Measurements from ENCODE around the gene NDUFS8.

NDUFS8 gene

GRCh38 chr11:68016904-68017817 is 13.3 kb upstream of the NDUFS8 start:
- no peak for DNase-seq

DNA sequence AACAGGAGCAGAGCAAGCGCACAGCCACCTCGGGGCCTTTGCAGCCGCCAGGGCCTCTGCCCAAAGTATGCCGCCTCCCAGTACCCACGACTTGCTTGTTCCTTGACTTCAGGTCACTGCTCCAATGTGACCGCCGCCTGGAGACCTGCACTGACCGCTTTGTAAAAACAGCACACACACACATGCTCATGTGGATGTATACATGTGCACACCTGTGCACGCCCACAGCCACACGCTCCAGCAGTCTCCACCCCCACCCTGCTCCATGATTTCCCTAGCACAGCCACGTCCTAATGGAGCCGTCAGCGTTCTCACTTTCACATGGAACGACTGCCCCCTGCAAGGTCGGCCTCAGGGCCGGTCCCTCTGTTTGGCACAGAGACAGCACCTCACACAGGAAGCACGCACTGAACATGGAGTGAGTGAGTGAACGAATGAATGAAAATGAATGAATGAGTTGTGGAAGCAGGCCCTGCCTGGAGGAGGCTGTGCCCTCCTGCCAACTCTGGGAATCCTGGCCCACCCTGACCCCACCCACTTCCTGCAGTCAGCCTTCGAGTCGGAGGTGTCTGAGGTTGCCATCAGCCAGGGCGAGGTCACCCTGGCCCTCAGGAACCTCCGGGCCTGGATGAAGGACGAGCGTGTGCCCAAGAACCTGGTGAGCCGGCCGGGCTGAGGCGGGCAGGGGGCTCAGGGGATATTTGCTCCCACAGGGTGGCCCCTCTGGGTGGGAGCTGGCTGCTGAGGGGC is 12.3 kb upstream of the NDUFS8 start:
- no peak for DNase-seq

DNA sequence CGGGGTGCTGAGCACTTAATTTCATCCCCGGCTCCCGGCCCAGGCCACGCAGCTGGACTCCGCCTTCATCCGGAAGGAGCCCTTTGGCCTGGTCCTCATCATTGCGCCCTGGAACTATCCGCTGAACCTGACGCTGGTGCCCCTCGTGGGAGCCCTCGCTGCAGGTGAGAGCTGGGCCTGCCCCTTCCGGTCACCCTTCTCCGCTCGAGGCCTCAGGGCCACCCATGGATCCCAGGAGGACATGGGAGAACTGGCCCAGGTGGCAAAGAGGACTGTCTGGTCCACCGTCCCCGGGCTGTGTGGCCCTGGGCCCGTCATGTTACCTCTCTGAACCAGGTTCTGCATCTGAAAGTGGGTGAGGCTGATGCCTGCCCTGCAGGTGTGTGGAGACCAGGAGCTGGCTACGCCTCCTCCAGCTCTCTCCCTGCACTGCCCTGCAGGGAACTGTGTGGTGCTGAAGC is 11.7 kb upstream of the NDUFS8 start:
- DNase-seq, result no peak

GRCh38 chr11:68019486-68019885 is 11.0 kb upstream of the NDUFS8 start:
- DNase-seq, result no peak

GRCh38 chr11:68020575-68020974 is 9.9 kb upstream of the NDUFS8 start:
- DNase-seq, result no peak

DNA sequence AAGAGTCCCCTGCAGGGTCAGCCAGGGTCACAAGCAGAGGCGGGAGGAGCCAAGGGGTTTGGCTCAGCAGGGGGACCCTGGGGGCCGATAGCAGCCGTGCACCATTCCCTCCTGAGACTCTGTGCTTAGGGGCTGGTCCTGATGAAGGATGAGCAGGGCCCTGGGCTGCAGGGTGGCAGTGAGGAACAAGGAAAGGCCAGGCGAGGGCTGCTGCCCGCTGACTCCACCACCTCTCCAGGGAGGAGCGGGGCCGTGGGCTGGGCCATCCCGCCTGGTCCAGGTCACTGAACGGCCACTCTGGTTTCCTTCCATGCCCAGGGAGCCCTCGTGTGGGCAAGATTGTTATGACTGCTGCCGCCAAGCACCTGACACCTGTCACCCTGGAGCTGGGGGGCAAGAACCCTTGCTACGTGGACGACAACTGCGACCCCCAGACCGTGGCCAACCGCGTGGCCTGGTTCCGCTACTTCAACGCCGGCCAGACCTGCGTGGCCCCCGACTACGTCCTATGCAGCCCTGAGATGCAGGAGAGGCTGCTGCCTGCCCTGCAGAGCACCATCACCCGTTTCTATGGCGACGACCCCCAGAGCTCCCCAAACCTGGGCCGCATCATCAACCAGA is 9.2 kb upstream of the NDUFS8 start:
- DNase-seq, result no peak

GRCh38 chr11:68022531-68022930 is 8.0 kb upstream of the NDUFS8 start:
- DNase-seq, result no peak

DNA sequence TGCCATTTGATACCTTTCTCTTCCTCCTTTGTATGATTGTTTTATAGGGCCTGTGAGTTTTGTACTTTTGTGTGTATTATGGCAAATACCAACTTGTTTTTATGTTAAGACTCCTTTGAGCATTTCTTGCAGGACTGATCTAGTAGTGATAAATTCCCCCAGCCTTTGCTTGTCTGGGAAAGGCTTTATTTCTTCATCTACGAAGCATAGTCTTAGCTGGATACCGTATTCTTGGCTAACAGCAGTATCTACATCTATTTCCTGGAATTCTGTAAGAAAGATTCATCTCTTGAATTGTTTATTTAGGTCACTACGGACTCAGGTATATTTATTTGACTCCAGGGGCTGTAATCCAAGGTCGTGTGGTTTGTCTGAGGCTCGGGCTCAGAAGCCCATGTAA is 6.0 kb upstream of the NDUFS8 start:
- DNase-seq, result no peak

DNA sequence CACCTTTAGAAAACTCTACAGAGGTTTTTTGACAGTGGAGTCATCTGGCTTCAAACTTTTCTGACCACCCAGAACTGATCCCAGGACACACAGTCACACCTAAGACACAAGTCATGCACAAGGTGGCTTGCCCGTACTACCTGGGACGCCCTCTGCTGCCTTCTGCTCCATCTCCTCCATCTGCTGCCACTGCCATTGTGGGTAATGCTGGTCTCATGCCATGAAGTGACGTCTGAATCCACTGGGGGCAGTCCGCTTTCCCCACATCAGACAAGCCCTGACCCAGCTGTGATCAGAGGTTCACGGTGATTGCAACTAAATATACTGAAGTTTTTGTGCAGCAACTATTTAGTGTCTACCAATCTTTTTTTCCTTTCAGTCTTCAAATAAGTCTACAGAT is 5.4 kb upstream of the NDUFS8 start:
- no peak for DNase-seq

DNA sequence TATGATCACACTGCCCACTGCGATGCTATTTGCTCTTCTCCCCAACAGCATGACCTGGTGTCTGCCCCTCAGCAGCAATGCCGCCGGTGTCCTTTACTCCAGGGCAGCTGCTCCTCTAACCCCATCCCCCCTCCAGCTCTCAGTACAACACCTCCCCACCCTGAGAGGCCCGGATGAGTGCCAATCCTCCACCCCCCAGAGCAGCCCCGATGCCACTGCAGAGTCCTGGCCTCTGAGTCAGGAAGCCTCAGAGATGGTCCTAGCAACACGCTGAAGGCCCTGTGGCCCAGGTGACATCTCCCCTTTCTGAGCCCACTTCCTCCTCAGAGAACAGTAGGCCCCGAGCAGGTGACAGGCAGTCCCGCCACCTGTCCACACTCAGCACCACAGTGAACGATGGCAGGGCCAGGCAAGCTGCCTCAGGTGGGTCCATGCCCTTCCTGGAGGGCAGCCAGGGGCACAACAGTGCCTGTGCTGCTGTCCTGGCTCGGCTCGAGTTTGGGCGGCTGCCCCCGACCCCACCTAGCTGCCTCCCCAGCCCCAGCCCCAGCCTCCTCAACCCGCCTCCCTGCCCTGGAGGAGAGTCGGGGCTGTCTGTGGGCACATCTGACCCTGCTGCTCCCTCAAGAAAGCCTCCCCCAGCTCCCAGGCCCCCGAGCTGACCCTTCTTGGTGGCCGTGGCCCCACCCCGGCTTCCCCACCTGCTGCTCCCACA is 3.9 kb upstream of the NDUFS8 start:
- DNase-seq, result no peak

DNA sequence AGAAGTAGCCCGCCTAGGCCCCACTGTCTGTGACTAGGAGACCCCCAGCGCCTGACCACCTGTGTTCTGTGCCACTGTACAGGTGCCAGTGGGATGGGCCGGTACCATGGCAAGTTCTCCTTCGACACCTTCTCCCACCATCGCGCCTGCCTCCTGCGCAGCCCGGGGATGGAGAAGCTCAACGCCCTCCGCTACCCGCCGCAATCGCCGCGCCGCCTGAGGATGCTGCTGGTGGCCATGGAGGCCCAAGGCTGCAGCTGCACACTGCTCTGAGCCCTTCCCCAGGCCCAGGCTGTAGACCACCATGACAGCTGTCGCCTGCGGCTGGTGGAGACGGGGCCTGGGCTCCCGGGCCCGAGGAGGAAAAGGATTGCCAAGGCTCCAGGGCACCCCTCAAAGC is 2.8 kb upstream of the NDUFS8 start:
- no peak for DNase-seq

- peak; percentile 42 for DNase-seq
Observed at GRCh38 chr11:68028802-68029545, 1.5 kb upstream of the NDUFS8 start.

- DNase-seq, result no peak
Observed at GRCh38 chr11:68031144-68031464, 623 bp downstream of the NDUFS8 start.

- DNase-seq, result no peak
Observed at GRCh38 chr11:68032003-68032402, 1.5 kb downstream of the NDUFS8 start.

DNA sequence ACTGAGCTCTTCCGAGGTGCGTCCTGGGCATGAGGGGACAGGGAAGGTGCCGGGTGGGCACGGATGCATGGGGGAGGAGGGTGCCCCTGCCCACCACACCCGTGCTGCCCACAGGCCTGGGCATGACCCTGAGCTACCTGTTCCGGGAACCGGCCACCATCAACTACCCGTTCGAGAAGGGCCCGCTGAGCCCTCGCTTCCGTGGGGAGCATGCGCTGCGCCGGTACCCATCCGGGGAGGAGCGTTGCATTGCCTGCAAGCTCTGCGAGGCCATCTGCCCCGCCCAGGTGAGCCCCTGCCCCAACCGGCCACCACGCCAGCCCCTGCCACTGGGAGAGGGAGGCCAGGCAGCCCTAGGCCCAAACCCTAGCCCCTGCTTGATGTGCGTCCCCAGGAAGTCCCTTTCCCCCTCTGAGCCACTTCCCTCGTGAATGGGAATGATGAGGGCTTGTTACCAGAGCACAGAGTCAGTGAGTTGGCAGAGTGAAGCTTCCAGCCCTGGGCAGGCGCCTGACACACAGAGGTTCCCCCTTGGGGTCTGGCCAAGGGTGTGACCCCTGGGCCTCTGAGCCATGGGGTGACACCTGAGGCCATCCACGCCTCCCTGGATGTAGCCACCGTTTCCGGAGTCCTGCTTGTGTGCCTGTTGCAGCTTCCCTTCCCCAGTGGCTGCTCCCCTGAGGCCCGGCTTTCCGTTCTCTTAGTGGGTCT is 2.7 kb downstream of the NDUFS8 start:
- no peak for DNase-seq

DNA sequence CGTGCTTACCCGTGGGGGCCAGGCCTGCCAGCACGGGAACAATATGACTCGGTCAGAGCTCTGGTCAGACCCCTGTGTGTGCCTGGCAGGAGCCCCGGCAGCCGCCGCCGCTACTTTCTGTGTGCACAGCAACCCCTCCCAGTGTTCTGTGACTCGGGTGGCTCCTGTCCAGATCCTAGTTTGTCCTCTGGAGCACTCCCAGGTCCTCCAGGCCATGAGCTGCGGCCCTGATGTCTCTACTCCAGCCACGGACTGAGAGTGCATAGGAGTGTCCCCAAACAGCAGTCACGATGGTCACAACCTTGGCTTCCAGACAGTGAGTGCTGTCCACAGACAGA is 3.2 kb downstream of the NDUFS8 start:
- DNase-seq, result no peak

- DNase-seq, result no peak
Observed at GRCh38 chr11:68035266-68035876, 4.9 kb downstream of the NDUFS8 start.

GRCh38 chr11:68036141-68036716 is 5.7 kb downstream of the NDUFS8 start:
- no peak for DNase-seq

GRCh38 chr11:68036717-68037239 is 6.3 kb downstream of the NDUFS8 start:
- no peak for DNase-seq

DNA sequence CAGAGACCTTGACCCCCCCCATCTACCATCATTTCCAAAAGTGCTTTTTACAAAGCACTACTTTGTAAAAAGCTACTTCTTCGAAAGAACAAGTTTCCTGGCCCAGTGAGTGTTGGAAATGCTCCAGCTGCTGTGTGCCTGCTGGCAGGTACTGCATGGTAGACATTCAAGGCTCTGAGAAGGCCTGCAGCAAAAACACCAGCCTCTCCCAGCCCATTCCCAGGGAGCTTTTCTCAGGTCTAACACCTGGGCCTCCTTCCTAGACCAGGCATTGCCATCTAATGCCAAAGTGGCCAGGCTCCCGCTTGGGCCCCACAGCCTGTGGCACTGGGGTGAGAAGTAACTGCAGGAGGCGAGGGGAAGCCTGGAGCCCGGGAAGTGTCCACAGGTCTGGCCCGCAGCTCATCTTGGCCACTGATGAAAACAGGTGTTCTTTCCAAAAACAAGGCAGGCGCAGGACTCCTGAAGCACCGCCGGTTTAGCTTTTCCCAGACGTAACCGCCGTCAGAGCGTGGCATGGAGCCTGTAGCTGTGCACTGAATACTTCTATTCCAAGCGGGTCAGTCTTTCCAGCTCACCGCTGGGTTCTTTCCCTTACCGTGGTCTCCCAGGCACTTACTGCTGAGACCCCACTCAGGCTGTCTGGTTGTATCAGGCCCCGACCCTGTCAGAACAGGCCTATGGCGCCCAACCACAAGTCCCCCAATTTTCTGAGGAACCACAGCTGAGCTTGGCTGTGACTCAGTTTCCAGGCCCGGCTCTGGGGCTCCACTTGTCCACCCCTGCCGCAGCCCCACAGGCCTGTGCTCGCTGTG is 7.1 kb downstream of the NDUFS8 start:
- no peak for DNase-seq
